ENCODE measurements around the gene CARD9.

DNA sequence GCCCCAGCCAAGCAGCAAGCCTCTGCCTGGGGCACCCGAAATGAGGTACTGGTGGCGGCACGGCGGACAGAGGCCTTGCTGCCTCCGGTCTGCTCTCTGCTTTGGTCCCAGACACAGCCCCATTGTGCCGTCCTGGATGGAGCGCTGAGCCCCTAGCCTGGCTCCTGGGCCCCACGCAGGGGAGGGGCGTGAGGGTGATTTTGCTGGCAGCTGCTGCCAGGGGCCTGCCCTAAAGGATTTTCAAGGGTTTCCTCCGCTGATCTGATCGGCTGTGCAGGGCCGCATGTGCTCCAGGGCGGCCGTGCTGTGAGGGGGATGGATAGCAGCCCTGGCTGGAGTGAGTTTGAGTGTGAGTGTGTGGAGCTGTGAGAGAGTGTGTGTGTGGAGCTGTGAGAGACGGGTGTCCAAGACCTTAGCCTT, 44.8 kb downstream of the CARD9 start:
- TF ChIP-seq, protein P1, sequence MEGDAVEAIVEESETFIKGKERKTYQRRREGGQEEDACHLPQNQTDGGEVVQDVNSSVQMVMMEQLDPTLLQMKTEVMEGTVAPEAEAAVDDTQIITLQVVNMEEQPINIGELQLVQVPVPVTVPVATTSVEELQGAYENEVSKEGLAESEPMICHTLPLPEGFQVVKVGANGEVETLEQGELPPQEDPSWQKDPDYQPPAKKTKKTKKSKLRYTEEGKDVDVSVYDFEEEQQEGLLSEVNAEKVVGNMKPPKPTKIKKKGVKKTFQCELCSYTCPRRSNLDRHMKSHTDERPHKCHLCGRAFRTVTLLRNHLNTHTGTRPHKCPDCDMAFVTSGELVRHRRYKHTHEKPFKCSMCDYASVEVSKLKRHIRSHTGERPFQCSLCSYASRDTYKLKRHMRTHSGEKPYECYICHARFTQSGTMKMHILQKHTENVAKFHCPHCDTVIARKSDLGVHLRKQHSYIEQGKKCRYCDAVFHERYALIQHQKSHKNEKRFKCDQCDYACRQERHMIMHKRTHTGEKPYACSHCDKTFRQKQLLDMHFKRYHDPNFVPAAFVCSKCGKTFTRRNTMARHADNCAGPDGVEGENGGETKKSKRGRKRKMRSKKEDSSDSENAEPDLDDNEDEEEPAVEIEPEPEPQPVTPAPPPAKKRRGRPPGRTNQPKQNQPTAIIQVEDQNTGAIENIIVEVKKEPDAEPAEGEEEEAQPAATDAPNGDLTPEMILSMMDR (IDR thresholded peaks at IDR 0.05) = no peak
- TF ChIP-seq POLR2AphosphoS5 (IDR thresholded peaks at IDR 0.05) (no peak), POLR2A (IDR thresholded peaks at IDR 0.05) (no peak)

Measured in stomach (tissue), 4 donors.